Right renal pelvis (tissue), 4 donors: Measurements from ENCODE around the gene INSM2. TPM values are rescaled to one million over a fixed set of nuclear protein-coding genes. Genes with fewer than 3 reads are reported as not detected.

Experiments
- DNase-seq, 4 donors: peaks; one replicate each; pipeline ENCODE4 v3.0.0-alpha.2; 2013; ENCODE audit warnings: low read depth in 4 of 4, low spot score in 3 of 4, missing footprints in 1 of 4
- polyA plus RNA-seq, 4 donors: library from polyadenylated mRNA; unstranded; fragments of 120-200 nt; gene quantifications; one replicate each; pipeline ENCODE4 v1.2.1, GENCODE V29; 2013; ENCODE audit not compliant: insufficient read length in 4 of 4

Gene INSM2
- polyA plus RNA-seq, 4 donors = 0.09 TPM; not detected in 3

- no peak for DNase-seq
Observed at GRCh38 chr14:35543006-35543405, 9.0 kb downstream of the INSM2 start.

GRCh38 chr14:35549551-35549950 lies 15.6 kb downstream of the INSM2 start:
- DNase-seq = no peak

- no peak for DNase-seq
Observed at GRCh38 chr14:35551081-35551480, 17.1 kb downstream of the INSM2 start.

- no peak for DNase-seq
Observed at GRCh38 chr14:35553808-35554207, 19.8 kb downstream of the INSM2 start.

- DNase-seq = no peak
Observed at GRCh38 chr14:35556548-35556947, 22.6 kb downstream of the INSM2 start.

- no peak for DNase-seq
Observed at GRCh38 chr14:35557221-35557747, 23.3 kb downstream of the INSM2 start.

GRCh38 chr14:35558680-35559079 lies 24.7 kb downstream of the INSM2 start:
- no peak for DNase-seq

- DNase-seq = peak in 1 of 4 donors; percentile 12
Observed at GRCh38 chr14:35565871-35566464, 32.0 kb downstream of the INSM2 start.

GRCh38 chr14:35571598-35571997 lies 37.6 kb downstream of the INSM2 start:
- no peak for DNase-seq

GRCh38 chr14:35573911-35574310 lies 39.9 kb downstream of the INSM2 start:
- no peak for DNase-seq

GRCh38 chr14:35576260-35576659 lies 42.3 kb downstream of the INSM2 start:
- DNase-seq = no peak

GRCh38 chr14:35576856-35577255 lies 42.9 kb downstream of the INSM2 start:
- no peak for DNase-seq

GRCh38 chr14:35578135-35578534 lies 44.2 kb downstream of the INSM2 start:
- no peak for DNase-seq

- no peak for DNase-seq
Observed at GRCh38 chr14:35578639-35579038, 44.7 kb downstream of the INSM2 start.

Other genes with a start within 250 kb of the INSM2 start
- 100 to 1,000 TPM; 173 to 189 (median 185) TPM for gene PSMA6, start 241.8 kb upstream of the INSM2 start, polyA plus RNA-seq
- gene NFKBIA, start 129.4 kb upstream of the INSM2 start, polyA plus RNA-seq = 10 to 100 TPM; 58.5 to 69.9 (median 62.1) TPM